PC-3 (cell line): ENCODE data around the gene UBE2U.

Experiments used
- EZH2 ChIP-seq: fragments of 300-600 bp; sonication (generic); IDR thresholded peaks from one replicate; pipeline ENCODE4 v1.6.1; 2017; ENCODE audit warnings: antibody characterized with exemption, mild to moderate bottlenecking, low read length; ENCODE audit not compliant: unreplicated experiment
- TF ChIP-seq, protein P1 (sequence below): fragments of 300-600 bp; sonication (generic); conservative IDR thresholded peaks from 2 replicates; pipeline ENCODE4 v1.5.1; 2017; ENCODE audit warnings: antibody characterized with exemption, low read depth, mild to moderate bottlenecking, low read length

- TF ChIP-seq, protein P1, sequence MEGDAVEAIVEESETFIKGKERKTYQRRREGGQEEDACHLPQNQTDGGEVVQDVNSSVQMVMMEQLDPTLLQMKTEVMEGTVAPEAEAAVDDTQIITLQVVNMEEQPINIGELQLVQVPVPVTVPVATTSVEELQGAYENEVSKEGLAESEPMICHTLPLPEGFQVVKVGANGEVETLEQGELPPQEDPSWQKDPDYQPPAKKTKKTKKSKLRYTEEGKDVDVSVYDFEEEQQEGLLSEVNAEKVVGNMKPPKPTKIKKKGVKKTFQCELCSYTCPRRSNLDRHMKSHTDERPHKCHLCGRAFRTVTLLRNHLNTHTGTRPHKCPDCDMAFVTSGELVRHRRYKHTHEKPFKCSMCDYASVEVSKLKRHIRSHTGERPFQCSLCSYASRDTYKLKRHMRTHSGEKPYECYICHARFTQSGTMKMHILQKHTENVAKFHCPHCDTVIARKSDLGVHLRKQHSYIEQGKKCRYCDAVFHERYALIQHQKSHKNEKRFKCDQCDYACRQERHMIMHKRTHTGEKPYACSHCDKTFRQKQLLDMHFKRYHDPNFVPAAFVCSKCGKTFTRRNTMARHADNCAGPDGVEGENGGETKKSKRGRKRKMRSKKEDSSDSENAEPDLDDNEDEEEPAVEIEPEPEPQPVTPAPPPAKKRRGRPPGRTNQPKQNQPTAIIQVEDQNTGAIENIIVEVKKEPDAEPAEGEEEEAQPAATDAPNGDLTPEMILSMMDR, result no peak
- no peak for TF ChIP-seq EZH2
Measured at GRCh38 chr1:64231153-64231552, 27.7 kb downstream of the UBE2U start.
